ENCODE results near the gene PPP1R10.

DNA sequence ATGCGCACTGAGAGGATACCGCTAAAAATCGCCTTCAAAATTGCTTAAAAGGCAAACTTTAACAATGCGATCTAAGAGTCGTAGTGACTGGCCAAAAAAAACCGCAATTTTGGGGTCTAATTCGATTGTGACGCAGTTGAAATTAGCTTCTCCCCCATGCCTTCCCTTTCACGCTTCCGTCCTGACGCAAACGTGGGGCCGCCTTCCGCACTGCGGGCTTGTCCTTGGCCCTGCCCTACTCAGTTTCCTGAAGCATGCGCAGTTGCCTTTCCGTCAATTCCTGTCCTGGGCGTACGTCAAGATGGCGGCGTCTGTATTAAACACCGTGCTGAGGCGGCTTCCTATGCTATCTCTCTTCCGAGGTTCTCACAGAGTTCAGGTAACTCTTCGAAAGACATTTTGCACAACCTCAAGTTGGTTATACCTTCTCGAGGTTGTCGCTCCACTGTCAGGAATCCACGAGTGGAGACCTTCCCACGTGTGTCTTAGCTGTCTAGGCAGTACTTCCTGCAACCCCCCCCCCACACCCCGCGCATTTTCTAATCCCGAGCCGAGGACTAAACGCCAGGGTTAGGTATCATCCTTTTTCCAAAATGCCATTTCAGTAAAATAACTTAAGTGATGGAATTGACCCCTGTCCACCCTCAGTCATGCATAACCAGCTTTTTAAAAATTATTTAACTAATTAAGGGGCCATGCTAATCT, 674 bp upstream of the PPP1R10 start, which contains the start of gene MRPS18B:
- TF ChIP-seq CTCF (IDR thresholded peaks at IDR 0.05; ENCODE audit: low read depth, low read length, poor library complexity, severe bottlenecking): no peak
- TF ChIP-seq EZH2phosphoT487 (IDR thresholded peaks at IDR 0.05; ENCODE audit: borderline replicate concordance, low read length): no peak

Data from DOHH2 (cell line).